H1 (cell line): Measurements from ENCODE around the gene ZC3H18. TPM values are rescaled to one million over a fixed set of nuclear protein-coding genes. Genes with fewer than 3 reads are reported as not detected.

Experiments
- CTCF ChIA-PET: fragments of 300-600 bp; sonication (Branson Sonifier 250); formaldehyde crosslinking; loops from one replicate; lab custom pipeline; 2021; ENCODE audit not compliant: partially characterized antibody; lab: Charles Lee
- POLR2A ChIA-PET: fragments of 300-600 bp; sonication (Branson Sonifier 250); formaldehyde crosslinking; loops from one replicate; lab custom pipeline; 2021; ENCODE audit warnings: inconsistent platforms; ENCODE audit not compliant: partially characterized antibody; lab: Charles Lee
- DNase-seq, 2 experiments: peaks; one replicate each; pipeline versions ENCODE4 v3.0.0 to v3.0.0-alpha.2; 2010 to 2022; ENCODE audit warnings: low spot score in 2 of 2, low read depth in 1 of 2, mixed read lengths in 1 of 2
- FAIRE-seq: peaks from 2 replicates; lab custom pipeline; 2011; peaks lifted over from hg19 to GRCh38; lab: Jason Lieb, UNC
- H2AFZ ChIP-seq: 2 replicates; pipeline ENCODE4 v1.8.1; 2012; ENCODE audit warnings: low read length, inconsistent platforms
- H2AK5ac ChIP-seq: 2 replicates; pipeline ENCODE4 v1.6.1; 2013; ENCODE audit warnings: low read depth, low read length
- H2BK120ac ChIP-seq: replicated peaks from 2 replicates; pipeline ENCODE3; 2013; ENCODE audit warnings: low read depth, low read length, inconsistent platforms
- H2BK12ac ChIP-seq: 2 replicates; pipeline ENCODE4 v1.6.1; 2013; ENCODE audit warnings: low read depth, low read length
- H2BK15ac ChIP-seq: 2 replicates; pipeline ENCODE4 v1.6.1; 2013; ENCODE audit warnings: low read length
- H2BK20ac ChIP-seq: 2 replicates; pipeline ENCODE4 v1.6.1; 2013; ENCODE audit warnings: low read length
- H2BK5ac ChIP-seq: 2 replicates; pipeline ENCODE4 v1.6.1; 2013; ENCODE audit warnings: low read depth, low read length
- H3K14ac ChIP-seq: 2 replicates; pipeline ENCODE4 v1.6.1; 2013; ENCODE audit warnings: inconsistent platforms; ENCODE audit not compliant: insufficient read length
- H3K18ac ChIP-seq: 2 replicates; pipeline ENCODE4 v1.6.1; 2013; ENCODE audit warnings: low read length; ENCODE audit errors: extremely low read depth
- H3K23ac ChIP-seq: 2 replicates; pipeline ENCODE4 v1.6.1; 2013; ENCODE audit warnings: inconsistent platforms; ENCODE audit not compliant: insufficient read length
- H3K23me2 ChIP-seq: 2 replicates; pipeline ENCODE4 v1.6.1; 2013; ENCODE audit warnings: low read depth, low read length
- H3K27ac ChIP-seq: 2 replicates; pipeline ENCODE4 v1.6.1; 2011; ENCODE audit warnings: low read depth, low read length, inconsistent platforms
- H3K27me3 ChIP-seq, 4 experiments: replicated peaks in 1 of 4; 1 replicate in 1 of 4; 2 replicates in 3 of 4; pipeline versions ENCODE4 v1.6.1 to v1.8.1; 2011 to 2013; ENCODE audit warnings: low read length in 3 of 4, mild to moderate bottlenecking in 3 of 4, inconsistent platforms in 2 of 4, mixed read lengths in 2 of 4, moderate library complexity in 1 of 4; ENCODE audit not compliant: control insufficient read depth in 3 of 4, insufficient read depth in 3 of 4; ENCODE audit errors: extremely low read depth in 1 of 4
- H3K36me3 ChIP-seq, 4 experiments: 2 replicates each; pipeline versions ENCODE4 v1.6.1 to v1.8.1; 2011 to 2013; ENCODE audit warnings: mild to moderate bottlenecking in 4 of 4, low read length in 3 of 4, moderate library complexity in 2 of 4, control low read depth in 1 of 4, inconsistent platforms in 1 of 4; ENCODE audit not compliant: insufficient read depth in 4 of 4, control insufficient read depth in 2 of 4
- H3K4ac ChIP-seq: replicated peaks from 2 replicates; pipeline ENCODE3; 2013; ENCODE audit warnings: low read length, low read depth, mixed read lengths, inconsistent platforms; ENCODE audit not compliant: insufficient read length
- H3K4me1 ChIP-seq, 4 experiments: replicated peaks in 1 of 4; 1 replicate in 1 of 4; 2 replicates in 3 of 4; pipeline versions ENCODE4 v1.6.1 to v1.8.1; 2011 to 2013; ENCODE audit warnings: low read length in 3 of 4, inconsistent platforms in 2 of 4, mixed read lengths in 1 of 4; ENCODE audit not compliant: insufficient read depth in 4 of 4, control insufficient read depth in 3 of 4
- H3K4me2 ChIP-seq, 2 experiments: 2 replicates each; pipeline versions ENCODE4 v1.6.1 to v1.8.1; 2011 to 2013; ENCODE audit warnings: low read depth in 2 of 2, low read length in 2 of 2, control low read depth in 1 of 2, inconsistent platforms in 1 of 2, mild to moderate bottlenecking in 1 of 2; ENCODE audit not compliant: insufficient read depth in 1 of 2
- H3K4me3 ChIP-seq, 4 experiments: fragments of 200-600, 300-600 bp in 1 of 4; sonication (generic), shearing (Covaris generic), sonication (Bioruptor Twin) in 1 of 4; 2 replicates each; pipeline versions ENCODE4 v1.5.1 to v1.8.1; 2011 to 2016; ENCODE audit warnings: low read length in 4 of 4, low read depth in 3 of 4, control low read depth in 2 of 4, inconsistent platforms in 2 of 4, mild to moderate bottlenecking in 2 of 4, mixed read lengths in 1 of 4, moderate library complexity in 1 of 4; ENCODE audit not compliant: insufficient read depth in 2 of 4; ENCODE audit errors: extremely low read depth in 1 of 4
- H3K56ac ChIP-seq: replicated peaks from 2 replicates; pipeline ENCODE3; 2013; ENCODE audit warnings: low read depth, mild to moderate bottlenecking, mixed read lengths, low read length, inconsistent platforms; ENCODE audit not compliant: insufficient read length
- H3K79me1 ChIP-seq: 2 replicates; pipeline ENCODE4 v1.6.1; 2013; ENCODE audit warnings: low read depth, low read length, control low read depth
- H3K79me2 ChIP-seq, 2 experiments: 2 replicates each; pipeline versions ENCODE4 v1.6.1 to v1.8.1; 2012 to 2013; ENCODE audit warnings: low read length in 2 of 2, mild to moderate bottlenecking in 2 of 2, inconsistent platforms in 1 of 2; ENCODE audit not compliant: insufficient read depth in 2 of 2, control insufficient read depth in 1 of 2
- H3K9ac ChIP-seq, 4 experiments: replicated peaks in 1 of 4; 1 replicate in 1 of 4; 2 replicates in 3 of 4; pipeline versions ENCODE4 v1.6.1 to v1.8.1; 2011 to 2013; ENCODE audit warnings: low read depth in 3 of 4, low read length in 3 of 4, control low read depth in 2 of 4, mild to moderate bottlenecking in 2 of 4, moderate library complexity in 2 of 4, inconsistent platforms in 1 of 4; ENCODE audit errors: extremely low read depth in 1 of 4
- H3K9me3 ChIP-seq, 2 experiments: 2 replicates each; pipeline versions ENCODE4 v1.6.1 to v1.8.1; 2012 to 2013; ENCODE audit warnings: mild to moderate bottlenecking in 2 of 2, moderate library complexity in 2 of 2, control low read depth in 1 of 2, inconsistent platforms in 1 of 2, low read depth in 1 of 2, low read length in 1 of 2, mixed read lengths in 1 of 2; ENCODE audit not compliant: insufficient read depth in 2 of 2
- H4K20me1 ChIP-seq, 2 experiments: replicated peaks in 1 of 2; 2 replicates each; pipeline versions ENCODE3 to v1.8.1; 2011 to 2013; ENCODE audit warnings: inconsistent platforms in 2 of 2, low read length in 2 of 2, mild to moderate bottlenecking in 1 of 2; ENCODE audit not compliant: insufficient read depth in 2 of 2, control insufficient read depth in 1 of 2
- H4K5ac ChIP-seq: 2 replicates; pipeline ENCODE4 v1.6.1; 2013; ENCODE audit warnings: low read length, low read depth, mixed read lengths, inconsistent platforms; ENCODE audit not compliant: insufficient read length
- H4K8ac ChIP-seq: 2 replicates; pipeline ENCODE4 v1.8.0; 2013; ENCODE audit warnings: mild to moderate bottlenecking, moderate library complexity, low read length, inconsistent platforms; ENCODE audit not compliant: insufficient read depth; ENCODE audit errors: extremely low read depth
- H4K91ac ChIP-seq: replicated peaks from 2 replicates; pipeline ENCODE3; 2013; ENCODE audit warnings: low read length, mixed read lengths, inconsistent platforms; ENCODE audit not compliant: insufficient read length
- BCL11A ChIP-seq, 2 experiments: IDR thresholded peaks; one replicate each; pipeline ENCODE4 v1.6.1; 2011; ENCODE audit warnings: low read depth in 2 of 2, low read length in 2 of 2, mild to moderate bottlenecking in 2 of 2
- RXRA ChIP-seq: IDR thresholded peaks from 2 replicates; pipeline ENCODE4 v1.6.1; 2011; ENCODE audit warnings: low read depth, mild to moderate bottlenecking, low read length, moderate library complexity; ENCODE audit not compliant: insufficient read depth
- SIN3A ChIP-seq, 2 experiments: IDR thresholded peaks in 1 of 2; conservative IDR thresholded peaks in 1 of 2; 2 replicates each; pipeline ENCODE4 v1.6.1; 2011 to 2012; ENCODE audit warnings: low read length in 2 of 2, improper control_type of control experiment in 1 of 2, low read depth in 1 of 2, mild to moderate bottlenecking in 1 of 2
- SIRT6 ChIP-seq: IDR thresholded peaks from one replicate; pipeline ENCODE4 v1.7.1; 2012; ENCODE audit warnings: low read length, inconsistent platforms
- SIX5 ChIP-seq: IDR thresholded peaks from 2 replicates; pipeline ENCODE4 v1.6.1; 2011; ENCODE audit warnings: mild to moderate bottlenecking, low read depth, low read length
- WGBS, 2 experiments: shearing (Covaris generic) in 1 of 2; methylation state at CpG; one replicate each; pipeline versions ENCODE4 v1.1.6 to v1.1.7; 2013 to 2015; ENCODE audit warnings: low lambda C conversion rate in 2 of 2, mixed read lengths in 2 of 2, inconsistent platforms in 1 of 2, low coverage in 1 of 2, missing lambda C conversion rate in 1 of 2; ENCODE audit not compliant: insufficient replicate concordance in 2 of 2, insufficient coverage in 1 of 2, insufficient read length in 1 of 2; ENCODE audit errors: extremely low coverage in 1 of 2, missing lambda C conversion rate in 1 of 2; 5-methylcytosine and 5-hydroxymethylcytosine counted together
- polyA plus RNA-seq, 7 experiments: library from polyadenylated mRNA; depleted of rRNA in 3 of 7; stranded (reverse) in 5 of 7; unstranded in 2 of 7; fragments of >200 nt in 5 of 7; fragments of 200-250 nt in 2 of 7; gene quantifications; 1 replicate in 5 of 7; 2 replicates in 1 of 7; 4 replicates in 1 of 7; pipeline versions ENCODE4 v1.2.1 to v1.2.3, GENCODE V29; 2011 to 2013; ENCODE audit warnings: missing spikeins in 2 of 7, mixed read lengths in 2 of 7
- total RNA-seq: library from RNA; stranded (reverse); fragmentation: NEBNext Ultra II Directional; extraction: Animal tissue kit (Norgen Biotek cat#: 25700); gene quantifications from 2 replicates; pipeline ENCODE4 v1.2.1, GENCODE V29; 2021
- TF ChIP-seq, protein P1 (sequence below): IDR thresholded peaks from 2 replicates; pipeline ENCODE4 v1.6.1; 2012; ENCODE audit warnings: inconsistent platforms

The ZC3H18 gene
- total and polyA plus RNA-seq, 2 of the 8 experiments (the other 6 are each of a cell fraction or from before 2014, with no cell fraction given) = 12.1 to 73.2 TPM

DNA sequence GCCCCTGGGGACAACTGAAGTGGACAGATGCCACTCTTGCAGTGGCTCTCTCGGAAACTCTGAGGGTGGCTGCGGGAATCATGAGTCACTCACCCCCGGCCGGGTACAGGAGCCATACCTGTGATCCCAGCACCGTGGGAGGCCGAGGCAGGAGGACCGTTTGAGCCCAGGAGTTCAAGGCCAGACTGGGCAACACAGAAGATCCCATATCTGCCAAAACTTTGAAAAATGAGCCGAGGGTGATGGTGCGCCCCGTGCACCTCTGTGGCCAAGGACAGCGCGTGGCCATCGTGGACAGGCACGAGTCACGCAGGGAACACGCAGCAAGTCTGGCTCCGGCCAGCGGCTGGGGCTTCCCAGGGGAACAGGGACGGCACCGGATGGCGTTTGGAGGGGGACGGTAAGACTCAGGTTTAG is 41.3 kb upstream of the ZC3H18 start:
- Histone ChIP-seq H3K18ac (no peak overlapping the region), H3K14ac (no peak overlapping the region), H3K27ac (no peak overlapping the region), H4K5ac (no peak overlapping the region), H2BK15ac (no peak overlapping the region), H3K23ac (no peak overlapping the region), H3K4me3 (no peak overlapping the region), H3K4me1 (peaks cover 0 to 19% (median 11%) of the 10 kb centered on the region in 4 experiments; a peak in 5 of 7 replicates), H3K4ac (no peak overlapping the region), H3K79me2 (no peaks in the 10 kb centered on the region), H3K9ac (no peak overlapping the region), H4K20me1 (peaks cover 1 to 16% of the 10 kb centered on the region in 2 experiments), H2AFZ (no peak overlapping the region), H2BK12ac (no peak overlapping the region), H3K56ac (no peak overlapping the region), H2AK5ac (no peak overlapping the region), H2BK20ac (no peak overlapping the region), H3K4me2 (no peak overlapping the region), H4K91ac (no peak overlapping the region), H2BK120ac (no peak overlapping the region), H3K27me3 (no peaks in the 10 kb centered on the region), H3K79me1 (0 out of 2 replicates have a peak, but pooled peaks cover 4% of the 10 kb centered on the region), H3K23me2 (peaks cover 5% of the 10 kb centered on the region; the same call in 1 of the 2 replicates), H3K36me3 (no peaks in the 10 kb centered on the region; a peak in 1 of 8 replicates), H4K8ac (peak overlapping the region; percentile 68; the same call in 1 of the 2 replicates), H3K9me3 (no peaks in the 10 kb centered on the region), H2BK5ac (no peak overlapping the region)
- no peak for DNase-seq
- no peak for FAIRE-seq
- CTCF ChIA-PET = interaction anchor here (0.9 to 2.1 kb wide), 5 partner anchors 24 to 91 kb away, joined by 3 to 6 read pairs (median 5); no protein-coding TSS in a partner anchor
- 89% methylated on average over 18 of the region's 22 CpGs; no CpG with 5 or more reads in 1 of the 2 experiments for WGBS, 2 experiments
- POLR2A ChIA-PET = no interaction called here
- TF ChIP-seq SIN3A (conservative IDR thresholded peaks at IDR 0.05 in 1 of 2, IDR thresholded peaks at IDR 0.05 in 1 of 2; ENCODE audit: low read depth in 1 of 2, low read length in 2 of 2) (no peak), BCL11A (IDR thresholded peaks at IDR 0.05; ENCODE audit: low read depth in 2 of 2, low read length in 2 of 2) (no peak), SIRT6 (no peak), SIX5 (no peak), RXRA (no peak)
- TF ChIP-seq, protein P1, sequence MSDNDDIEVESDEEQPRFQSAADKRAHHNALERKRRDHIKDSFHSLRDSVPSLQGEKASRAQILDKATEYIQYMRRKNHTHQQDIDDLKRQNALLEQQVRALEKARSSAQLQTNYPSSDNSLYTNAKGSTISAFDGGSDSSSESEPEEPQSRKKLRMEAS = no peak
